SH-SY5Y (cell line): ENCODE data around the gene INSL3.

Experiments used
- GATA2 ChIP-seq: IDR thresholded peaks from 2 replicates; pipeline ENCODE4 v1.6.1; 2011; ENCODE audit warnings: mild to moderate bottlenecking, low read depth, low read length
- GATA3 ChIP-seq: IDR thresholded peaks from 2 replicates; pipeline ENCODE4 v1.6.1; 2011; ENCODE audit warnings: low read depth, mild to moderate bottlenecking, low read length, moderate library complexity

DNA sequence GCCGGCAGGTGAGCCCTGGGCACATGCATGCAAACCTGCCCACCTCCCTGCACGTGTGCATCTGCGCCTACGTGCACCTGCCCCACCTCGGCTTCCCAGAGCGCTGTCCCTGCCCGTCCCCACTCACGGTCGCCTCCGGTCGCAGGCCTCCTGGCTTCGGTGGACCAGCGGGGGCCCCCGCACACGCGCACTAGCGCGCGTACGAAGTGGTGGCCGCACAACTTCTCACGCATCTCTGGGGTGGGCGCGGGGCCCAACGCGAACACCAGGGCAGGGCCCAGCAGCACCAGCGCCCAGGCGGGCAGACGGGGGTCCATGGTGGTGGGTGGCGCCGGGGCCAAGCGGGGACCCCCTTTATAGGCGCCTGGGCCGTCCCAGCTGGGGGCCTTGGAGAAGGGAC, at the start of gene INSL3:
- TF ChIP-seq GATA2 (no peak), GATA3 (no peak)
